ENCODE data around the gene PTPRD. TPM values are rescaled to one million over a fixed set of nuclear protein-coding genes. Genes with fewer than 3 reads are reported as not detected.

Gene PTPRD
- total RNA-seq, 1 experiment from 2014 or later: 0.02 TPM

DNA sequence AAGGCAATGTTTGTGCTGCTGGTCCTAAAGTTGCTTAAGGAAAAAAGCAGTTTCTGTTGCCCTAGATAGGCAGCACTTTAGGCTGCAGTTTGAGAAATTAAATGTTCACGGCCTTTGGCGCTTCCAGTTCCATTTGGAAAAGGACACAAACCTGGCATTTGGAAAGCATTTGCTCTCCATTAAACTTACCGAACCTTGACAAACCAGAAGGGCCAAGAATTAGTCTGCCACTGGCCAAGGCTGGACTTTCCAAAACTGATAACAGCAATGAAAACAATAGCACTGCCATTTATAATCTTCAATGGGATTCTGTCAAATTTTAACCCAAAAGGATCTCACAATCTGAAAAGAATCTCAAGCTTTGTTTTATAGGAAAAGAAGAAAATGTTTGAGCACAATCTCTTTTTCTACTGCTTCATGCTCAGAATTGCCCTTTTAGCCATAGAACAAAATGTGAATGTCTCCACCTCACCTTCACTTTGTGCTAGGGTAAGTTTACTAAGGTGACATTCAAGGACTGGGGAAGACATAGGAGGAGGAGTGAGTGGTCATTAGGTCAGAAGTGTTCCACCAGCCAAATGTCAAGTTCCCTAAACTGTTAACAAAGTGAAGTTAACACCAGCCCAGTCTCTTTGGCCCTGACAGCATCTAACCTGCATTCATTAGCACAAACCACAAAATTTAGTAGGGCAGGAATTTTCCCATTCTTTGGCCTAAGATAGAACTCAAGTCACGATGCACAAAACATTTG is 2229.8 kb downstream of the PTPRD start (continued):
- TF ChIP-seq, protein P1, sequence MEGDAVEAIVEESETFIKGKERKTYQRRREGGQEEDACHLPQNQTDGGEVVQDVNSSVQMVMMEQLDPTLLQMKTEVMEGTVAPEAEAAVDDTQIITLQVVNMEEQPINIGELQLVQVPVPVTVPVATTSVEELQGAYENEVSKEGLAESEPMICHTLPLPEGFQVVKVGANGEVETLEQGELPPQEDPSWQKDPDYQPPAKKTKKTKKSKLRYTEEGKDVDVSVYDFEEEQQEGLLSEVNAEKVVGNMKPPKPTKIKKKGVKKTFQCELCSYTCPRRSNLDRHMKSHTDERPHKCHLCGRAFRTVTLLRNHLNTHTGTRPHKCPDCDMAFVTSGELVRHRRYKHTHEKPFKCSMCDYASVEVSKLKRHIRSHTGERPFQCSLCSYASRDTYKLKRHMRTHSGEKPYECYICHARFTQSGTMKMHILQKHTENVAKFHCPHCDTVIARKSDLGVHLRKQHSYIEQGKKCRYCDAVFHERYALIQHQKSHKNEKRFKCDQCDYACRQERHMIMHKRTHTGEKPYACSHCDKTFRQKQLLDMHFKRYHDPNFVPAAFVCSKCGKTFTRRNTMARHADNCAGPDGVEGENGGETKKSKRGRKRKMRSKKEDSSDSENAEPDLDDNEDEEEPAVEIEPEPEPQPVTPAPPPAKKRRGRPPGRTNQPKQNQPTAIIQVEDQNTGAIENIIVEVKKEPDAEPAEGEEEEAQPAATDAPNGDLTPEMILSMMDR (IDR thresholded peaks at IDR 0.05 in 2 of 3, conservative IDR thresholded peaks at IDR 0.05 in 1 of 3; ENCODE audit: borderline replicate concordance in 1 of 3, insufficient read depth in 1 of 3, low read depth in 2 of 3, low read length in 2 of 3): no peak
- TF ChIP-seq, protein P2, sequence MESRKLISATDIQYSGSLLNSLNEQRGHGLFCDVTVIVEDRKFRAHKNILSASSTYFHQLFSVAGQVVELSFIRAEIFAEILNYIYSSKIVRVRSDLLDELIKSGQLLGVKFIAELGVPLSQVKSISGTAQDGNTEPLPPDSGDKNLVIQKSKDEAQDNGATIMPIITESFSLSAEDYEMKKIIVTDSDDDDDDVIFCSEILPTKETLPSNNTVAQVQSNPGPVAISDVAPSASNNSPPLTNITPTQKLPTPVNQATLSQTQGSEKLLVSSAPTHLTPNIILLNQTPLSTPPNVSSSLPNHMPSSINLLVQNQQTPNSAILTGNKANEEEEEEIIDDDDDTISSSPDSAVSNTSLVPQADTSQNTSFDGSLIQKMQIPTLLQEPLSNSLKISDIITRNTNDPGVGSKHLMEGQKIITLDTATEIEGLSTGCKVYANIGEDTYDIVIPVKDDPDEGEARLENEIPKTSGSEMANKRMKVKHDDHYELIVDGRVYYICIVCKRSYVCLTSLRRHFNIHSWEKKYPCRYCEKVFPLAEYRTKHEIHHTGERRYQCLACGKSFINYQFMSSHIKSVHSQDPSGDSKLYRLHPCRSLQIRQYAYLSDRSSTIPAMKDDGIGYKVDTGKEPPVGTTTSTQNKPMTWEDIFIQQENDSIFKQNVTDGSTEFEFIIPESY (IDR thresholded peaks at IDR 0.05; ENCODE audit: extremely low read depth, insufficient replicate concordance, low read length): no peak
- no peak for TF ChIP-seq JUND (IDR thresholded peaks at IDR 0.05)

DNA sequence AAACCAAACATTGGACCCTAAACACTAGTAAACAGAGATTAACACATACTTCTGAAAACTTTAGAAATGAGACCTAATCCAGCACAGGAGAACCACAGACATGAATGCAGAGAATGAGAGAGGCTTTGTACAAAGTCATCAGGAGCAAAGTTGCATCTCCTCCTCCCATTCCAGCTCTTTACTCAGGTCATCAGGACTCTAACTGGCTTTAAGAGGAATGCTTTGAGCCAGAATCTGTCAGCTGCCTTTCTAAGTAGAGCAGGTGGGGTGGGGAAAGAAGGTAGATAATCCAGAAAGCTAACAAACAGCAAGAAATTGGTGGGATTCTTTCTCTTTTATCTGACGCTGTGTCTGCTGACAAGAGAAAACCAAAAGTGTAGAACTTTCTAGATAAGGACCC is 2230.5 kb downstream of the PTPRD start:
- intact Hi-C loops (cut with micrococcal nuclease): no loop called here
- RAD21 ChIA-PET (ENCODE audit: low non-redundant PET in 1 of 2, low total read pairs in 2 of 2, uncharacterized antibody in 2 of 2, unreplicated experiment in 2 of 2): no interaction called here
- POLR2A ChIA-PET: no interaction called here
- TF ChIP-seq POLR2AphosphoS5 (IDR thresholded peaks at IDR 0.05; ENCODE audit: low read depth, low read length) (no peak), ZNF274 (IDR thresholded peaks at IDR 0.05; ENCODE audit: low read depth, low read length) (no peak)
- TF ChIP-seq, protein P1 (IDR thresholded peaks at IDR 0.05 in 2 of 3, conservative IDR thresholded peaks at IDR 0.05 in 1 of 3; ENCODE audit: borderline replicate concordance in 1 of 3, insufficient read depth in 1 of 3, low read depth in 2 of 3, low read length in 2 of 3): no peak
- CTCF ChIA-PET: no interaction called here
- Histone ChIP-seq H3K27me3 (ENCODE audit: insufficient read depth, low read length) (no peaks in the 10 kb centered on the region), H3K4me2 (ENCODE audit: low read length) (no peak overlapping the region), H3K4me1 (ENCODE audit: control insufficient read depth in 1 of 2, insufficient read depth in 2 of 2, low read length in 2 of 2) (no peaks in the 10 kb centered on the region), H3K9ac (ENCODE audit: low read length) (no peak overlapping the region), H3K79me2 (ENCODE audit: insufficient read depth, low read length) (no peaks in the 10 kb centered on the region), H3K36me3 (ENCODE audit: control insufficient read depth in 1 of 2, insufficient read depth in 2 of 2, low read length in 2 of 2) (no peaks in the 10 kb centered on the region), H3K4me3 (replicated peaks in 1 of 2; ENCODE audit: low read depth in 1 of 2, low read length in 2 of 2) (no peak overlapping the region), H4K20me1 (ENCODE audit: insufficient read depth) (no peaks in the 10 kb centered on the region), H3K9me3 (ENCODE audit: control insufficient read depth in 1 of 2, insufficient read depth in 1 of 2, low read depth in 1 of 2, low read length in 2 of 2) (peaks cover 13 to 17% of the 10 kb centered on the region in 2 experiments; a peak in 2 of 4 replicates), H2AFZ (ENCODE audit: low read depth, low read length, poor library complexity, severe bottlenecking) (no peak overlapping the region), H3K9me2 (ENCODE audit: insufficient read depth) (no peaks in the 10 kb centered on the region), H3K27ac (ENCODE audit: low read depth, low read length) (no peak overlapping the region)
- ATAC-seq: no peak
- no peak for DNase-seq (ENCODE audit: low read depth, low spot score)
- no TSS peak for BruUV-seq (replicated peaks)
